ENCODE measurements around the gene RETN. TPM values are rescaled to one million over a fixed set of nuclear protein-coding genes. Genes with fewer than 3 reads are reported as not detected.

RETN gene
- total RNA-seq, 1 experiment from 2014 or later: not detected

- ChIA-PET RAD21 (ENCODE audit: low non-redundant PET in 1 of 2, low total read pairs in 2 of 2, uncharacterized antibody in 2 of 2, unreplicated experiment in 2 of 2) (no interaction called here), CTCF (interaction anchor here (1.0 to 2.3 kb wide), 2 partner anchors 10 to 11 kb away, joined by 4 to 12 read pairs; partner anchors contain the start of gene TRAPPC5), POLR2A (no interaction called here)
- Histone ChIP-seq H4K20me1 (ENCODE audit: insufficient read depth) (no peaks in the 10 kb centered on the region), H3K27me3 (ENCODE audit: insufficient read depth, low read length) (no peaks in the 10 kb centered on the region), H2AFZ (ENCODE audit: low read depth, low read length, poor library complexity, severe bottlenecking) (no peak overlapping the region), H3K4me2 (ENCODE audit: low read length) (no peak overlapping the region), H3K4me1 (ENCODE audit: control insufficient read depth in 1 of 2, insufficient read depth in 2 of 2, low read length in 2 of 2) (peaks cover 3 to 10% of the 10 kb centered on the region in 2 experiments; a peak in 3 of 4 replicates), H3K79me2 (ENCODE audit: insufficient read depth, low read length) (no peaks in the 10 kb centered on the region), H3K9ac (ENCODE audit: low read length) (no peak overlapping the region), H3K36me3 (ENCODE audit: control insufficient read depth in 1 of 2, insufficient read depth in 2 of 2, low read length in 2 of 2) (no peaks in the 10 kb centered on the region), H3K9me3 (ENCODE audit: control insufficient read depth in 1 of 2, insufficient read depth in 1 of 2, low read depth in 1 of 2, low read length in 2 of 2) (peaks cover 0 to 3% of the 10 kb centered on the region in 2 experiments; a peak in 1 of 4 replicates), H3K27ac (ENCODE audit: low read depth, low read length) (no peak overlapping the region), H3K4me3 (replicated peaks in 1 of 2; ENCODE audit: low read depth in 1 of 2, low read length in 2 of 2) (no peak overlapping the region), H3K9me2 (ENCODE audit: insufficient read depth) (no peaks in the 10 kb centered on the region)
- DNase-seq (ENCODE audit: low read depth, low spot score) (no peak), ATAC-seq (no peak)
- BruUV-seq (replicated peaks): no TSS peak
- TF ChIP-seq RAD21 (IDR thresholded peaks at IDR 0.05; ENCODE audit: low read depth) (no peak), CBX3 (IDR thresholded peaks at IDR 0.05; ENCODE audit: low read depth) (no peak), ZNF274 (IDR thresholded peaks at IDR 0.05; ENCODE audit: low read depth, low read length) (no peak)
- intact Hi-C loops (cut with micrococcal nuclease): no loop called here
These were observed 1.4 kb downstream of the RETN start for GRCh38 chr19:7670150-7670783.

- RAD21 ChIA-PET (ENCODE audit: low non-redundant PET in 1 of 2, low total read pairs in 2 of 2, uncharacterized antibody in 2 of 2, unreplicated experiment in 2 of 2): no interaction called here
- Histone ChIP-seq H3K79me2 (ENCODE audit: insufficient read depth, low read length) (no peaks in the 10 kb centered on the region), H3K9me2 (ENCODE audit: insufficient read depth) (no peaks in the 10 kb centered on the region), H3K36me3 (ENCODE audit: control insufficient read depth in 1 of 2, insufficient read depth in 2 of 2, low read length in 2 of 2) (no peaks in the 10 kb centered on the region), H2AFZ (ENCODE audit: low read depth, low read length, poor library complexity, severe bottlenecking) (no peak overlapping the region), H4K20me1 (ENCODE audit: insufficient read depth) (no peaks in the 10 kb centered on the region), H3K27ac (ENCODE audit: low read depth, low read length) (no peak overlapping the region), H3K27me3 (ENCODE audit: insufficient read depth, low read length) (no peaks in the 10 kb centered on the region), H3K4me2 (ENCODE audit: low read length) (no peak overlapping the region), H3K9me3 (ENCODE audit: control insufficient read depth in 1 of 2, insufficient read depth in 1 of 2, low read depth in 1 of 2, low read length in 2 of 2) (peaks cover 0 to 3% of the 10 kb centered on the region in 2 experiments; a peak in 1 of 4 replicates), H3K4me3 (replicated peaks in 1 of 2; ENCODE audit: low read depth in 1 of 2, low read length in 2 of 2) (no peak overlapping the region), H3K4me1 (ENCODE audit: control insufficient read depth in 1 of 2, insufficient read depth in 2 of 2, low read length in 2 of 2) (peaks cover 3 to 10% of the 10 kb centered on the region in 2 experiments; a peak in 3 of 4 replicates), H3K9ac (ENCODE audit: low read length) (no peak overlapping the region)
- ATAC-seq (no peak), DNase-seq (ENCODE audit: low read depth, low spot score) (no peak)
- CTCF ChIA-PET: interaction anchor here (1.0 kb wide), 1 partner anchor 10 kb away, joined by 4 read pairs; the partner anchor contains the start of gene TRAPPC5
- POLR2A ChIA-PET: no interaction called here
- no peak for TF ChIP-seq EGR1 (IDR thresholded peaks at IDR 0.05; ENCODE audit: low read depth)
- TF ChIP-seq ZFX (IDR thresholded peaks at IDR 0.05): no peak
- no peak for TF ChIP-seq ATF3 (IDR thresholded peaks at IDR 0.05)
- no peak for TF ChIP-seq SIN3A (IDR thresholded peaks at IDR 0.05; ENCODE audit: low read depth)
- TF ChIP-seq CEBPB (IDR thresholded peaks at IDR 0.05; ENCODE audit: low read depth): no peak
- no peak for TF ChIP-seq YY1 (IDR thresholded peaks at IDR 0.05; ENCODE audit: extremely low read depth, insufficient replicate concordance, low read depth, low read length)
- TF ChIP-seq ELF1 (IDR thresholded peaks at IDR 0.05; ENCODE audit: borderline replicate concordance, low read depth): no peak
- TF ChIP-seq FOSL1 (IDR thresholded peaks at IDR 0.05; ENCODE audit: low read depth): no peak
- TF ChIP-seq ZNF274 (IDR thresholded peaks at IDR 0.05; ENCODE audit: low read depth, low read length): no peak
- intact Hi-C loops (cut with micrococcal nuclease): no loop called here
- BruUV-seq (replicated peaks): no TSS peak
These were observed 1.9 kb downstream of the RETN start for GRCh38 chr19:7670790-7671189.
